K562 (cell line): ENCODE data around the gene ARHGAP25. TPM values are rescaled to one million over a fixed set of nuclear protein-coding genes. Genes with fewer than 3 reads are reported as not detected.

Source experiments
- ATAC-seq: fragments of 200-7000 bp; cut with Tn5 transposase; 3 replicates; pipeline ENCODE4 v1.9.1; 2020; ENCODE audit warnings: moderate library complexity
- BruUV-seq: library from RNA; stranded (reverse); fragments of 400-500 nt; replicated peaks from 2 replicates; lab custom pipeline; 2021; lab: Mats Ljungman, UMichigan
- CTCF ChIA-PET: fragments of 300-600 bp; formaldehyde crosslinking; extraction: SDS; loops from one replicate; lab custom pipeline; 2021; ENCODE audit warnings: low intra/inter-chr PET ratio; lab: Yijun Ruan, JAX
- POLR2A ChIA-PET: fragments of 300-600, 350-650 bp; sonication (Branson Sonifier 250); formaldehyde crosslinking; extraction: SDS; loops from one replicate; lab custom pipeline; 2021; ENCODE audit warnings: antibody characterized with exemption, inconsistent platforms; lab: Yijun Ruan, JAX
- DNase-seq, 4 experiments: peaks; one replicate each; pipeline versions ENCODE4 v3.0.0 to v3.0.0-alpha.2; 2011 to 2018; ENCODE audit warnings: low spot score in 3 of 4, mixed read lengths in 3 of 4; ENCODE audit errors: extremely low read depth in 1 of 4
- FAIRE-seq: peaks from 2 replicates; lab custom pipeline; 2011; peaks lifted over from hg19 to GRCh38; lab: Jason Lieb, UNC
- H2AFZ ChIP-seq: 2 replicates; pipeline ENCODE4 v1.6.0; 2011; ENCODE audit warnings: low read depth, low read length, control low read depth, inconsistent platforms
- H3K27ac ChIP-seq: fragments of 200-600 bp; 3 replicates; pipeline ENCODE4 v1.8.0; 2011; ENCODE audit warnings: low read depth, mild to moderate bottlenecking, control low read depth, inconsistent platforms, low read length, moderate library complexity, mixed read lengths; ENCODE audit errors: extremely low read depth
- H3K27me3 ChIP-seq, 2 experiments: fragments of 300-600 bp in 1 of 2; 2 replicates in 1 of 2; 3 replicates in 1 of 2; pipeline versions ENCODE4 v1.6.0 to v1.8.0; 2011; ENCODE audit warnings: inconsistent platforms in 2 of 2, low read length in 2 of 2, mild to moderate bottlenecking in 1 of 2, mixed read lengths in 1 of 2, moderate library complexity in 1 of 2; ENCODE audit not compliant: control insufficient read depth in 2 of 2, insufficient read depth in 2 of 2
- H3K36me3 ChIP-seq: fragments of 300-600 bp; 3 replicates; pipeline ENCODE4 v1.8.0; 2011; ENCODE audit warnings: mild to moderate bottlenecking, low read length, inconsistent platforms; ENCODE audit not compliant: control insufficient read depth, insufficient read depth
- H3K4me1 ChIP-seq, 2 experiments: fragments of 200-600 bp in 1 of 2; replicated peaks in 1 of 2; 2 replicates in 1 of 2; 3 replicates in 1 of 2; pipeline versions ENCODE4 v1.5.1 to v1.8.0; 2011; ENCODE audit warnings: inconsistent platforms in 2 of 2, low read length in 2 of 2, mild to moderate bottlenecking in 1 of 2, mixed read lengths in 1 of 2, moderate library complexity in 1 of 2; ENCODE audit not compliant: control insufficient read depth in 2 of 2, insufficient read depth in 2 of 2
- H3K4me2 ChIP-seq: 2 replicates; pipeline ENCODE4 v1.6.1; 2011; ENCODE audit warnings: low read length, control low read depth, inconsistent platforms, mixed read lengths; ENCODE audit not compliant: insufficient read depth
- H3K4me3 ChIP-seq: fragments of 200-600 bp; sonication (generic), shearing (Covaris generic); 2 replicates; pipeline ENCODE4 v1.5.1; 2016; ENCODE audit warnings: control low read depth, inconsistent platforms
- H3K79me2 ChIP-seq: fragments of 200-600 bp; 3 replicates; pipeline ENCODE4 v1.8.0; 2011; ENCODE audit warnings: low read length, inconsistent platforms; ENCODE audit not compliant: control insufficient read depth, insufficient read depth
- H3K9ac ChIP-seq, 2 experiments: 2 replicates each; pipeline versions ENCODE4 v1.6.0 to v1.6.1; 2011; ENCODE audit warnings: low read depth in 2 of 2, low read length in 2 of 2, control low read depth in 1 of 2, inconsistent platforms in 1 of 2, mild to moderate bottlenecking in 1 of 2, mixed read lengths in 1 of 2; ENCODE audit not compliant: insufficient read depth in 1 of 2
- H3K9me1 ChIP-seq: one replicate; pipeline ENCODE4 v1.6.0; 2011; ENCODE audit warnings: inconsistent platforms, mild to moderate bottlenecking, low read length, moderate library complexity; ENCODE audit not compliant: control insufficient read depth, insufficient read depth
- H3K9me3 ChIP-seq: replicated peaks from 2 replicates; pipeline ENCODE4 v1.5.1; 2011; ENCODE audit warnings: low read depth, low read length, inconsistent platforms; ENCODE audit not compliant: control insufficient read depth, insufficient read depth
- H4K20me1 ChIP-seq: replicated peaks from 2 replicates; pipeline ENCODE4 v1.6.1; 2011; ENCODE audit warnings: low read length, inconsistent platforms, mixed read lengths; ENCODE audit not compliant: control insufficient read depth, insufficient read depth
- FIP1L1 ChIP-seq: fragments of 200-400 bp; formaldehyde crosslinking; IDR thresholded peaks from 2 replicates; pipeline ENCODE4 v1.6.1; 2018; ENCODE audit warnings: mild to moderate bottlenecking, low read depth, low read length; ENCODE audit not compliant: poor library complexity, severe bottlenecking
- FOXK2 ChIP-seq, 2 experiments: fragments of 450-650 bp; IDR thresholded peaks in 1 of 2; conservative IDR thresholded peaks in 1 of 2; 2 replicates each; pipeline ENCODE4 v1.6.1; 2016; ENCODE audit warnings: low read depth in 2 of 2, mild to moderate bottlenecking in 1 of 2
- GABPB1 ChIP-seq: sonication (generic); formaldehyde crosslinking; IDR thresholded peaks from 2 replicates; pipeline ENCODE4 v1.8.0; 2022; ENCODE audit warnings: mild to moderate bottlenecking, missing genetic modification reagents
- HSF4 ChIP-seq: fragments of 250-450 bp; sonication (Bioruptor Pico); IDR thresholded peaks from 2 replicates; pipeline ENCODE4 v2.1.2; 2022; ENCODE audit warnings: mild to moderate bottlenecking, moderate library complexity, borderline replicate concordance
- KDM2B ChIP-seq: fragments of 250-450 bp; sonication (Bioruptor Pico); IDR thresholded peaks from 2 replicates; pipeline ENCODE4 v1.8.0; 2021; ENCODE audit warnings: mild to moderate bottlenecking, moderate library complexity
- NBN ChIP-seq: fragments of 450-650 bp; IDR thresholded peaks from 2 replicates; pipeline ENCODE4 v1.6.1; 2016; ENCODE audit warnings: low read depth, mild to moderate bottlenecking
- NCOA1 ChIP-seq: fragments of 450-650 bp; IDR thresholded peaks from 2 replicates; pipeline ENCODE4 v1.6.1; 2016; ENCODE audit warnings: low read depth
- PHB ChIP-seq: fragments of 250-450 bp; sonication (Bioruptor Pico); IDR thresholded peaks from 2 replicates; pipeline ENCODE4 v1.5.0; 2021
- POLR2G ChIP-seq: fragments of 200-400 bp; formaldehyde crosslinking; IDR thresholded peaks from 2 replicates; pipeline ENCODE4 v1.6.1; 2017; ENCODE audit warnings: low read depth, mild to moderate bottlenecking, antibody characterized with exemption, low read length, moderate library complexity
- PTRF ChIP-seq: fragments of 450-650 bp; IDR thresholded peaks from 2 replicates; pipeline ENCODE4 v1.6.1; 2016; ENCODE audit warnings: mild to moderate bottlenecking, missing genetic modification characterization, missing compliant biosample characterization
- RFX7 ChIP-seq: fragments of 250-450 bp; sonication (Bioruptor Pico); IDR thresholded peaks from 2 replicates; pipeline ENCODE4 v1.5.1; 2021; ENCODE audit warnings: mild to moderate bottlenecking
- TSC22D4 ChIP-seq: fragments of 450-650 bp; IDR thresholded peaks from 2 replicates; pipeline ENCODE4 v1.6.1; 2016; ENCODE audit warnings: missing genetic modification characterization, missing biosample characterization, control low read depth
- ZC3H8 ChIP-seq: fragments of 450-650 bp; IDR thresholded peaks from 2 replicates; pipeline ENCODE4 v1.6.1; 2017
- ZFP30 ChIP-seq: fragments of 250-450 bp; sonication (Bioruptor Pico); IDR thresholded peaks from 2 replicates; pipeline ENCODE4 v1.8.0; 2022; ENCODE audit warnings: moderate library complexity, mild to moderate bottlenecking, inconsistent platforms, borderline replicate concordance
- ZKSCAN1 ChIP-seq: fragments of 150-350 bp; IDR thresholded peaks from 2 replicates; pipeline ENCODE4 v1.6.1; 2016; ENCODE audit warnings: low read depth, low read length
- ZNF133 ChIP-seq: fragments of 250-450 bp; sonication (Bioruptor Pico); IDR thresholded peaks from 2 replicates; pipeline ENCODE4 v1.4.0; 2020; ENCODE audit warnings: mild to moderate bottlenecking
- ZNF197 ChIP-seq: fragments of 200-800 bp; sonication (Bioruptor generic); IDR thresholded peaks from 2 replicates; pipeline ENCODE4 v1.6.1; 2016; ENCODE audit warnings: low read depth, missing genetic modification characterization, missing compliant biosample characterization
- ZNF583 ChIP-seq: fragments of 250-450 bp; sonication (Bioruptor Pico); IDR thresholded peaks from 2 replicates; pipeline ENCODE4 v1.4.0; 2020
- ZNF707 ChIP-seq: fragments of 250-450 bp; sonication (Bioruptor Pico); conservative IDR thresholded peaks from 2 replicates; pipeline ENCODE4 v1.8.0; 2022; ENCODE audit warnings: inconsistent platforms, mild to moderate bottlenecking, moderate library complexity
- WGBS: fragments of 100-300 bp; shearing (Covaris generic); methylation state at CpG from one replicate; pipeline ENCODE4 v1.1.6; 2016; ENCODE audit warnings: low coverage, mixed read lengths; ENCODE audit not compliant: insufficient coverage; ENCODE audit errors: missing lambda C conversion rate; 5-methylcytosine and 5-hydroxymethylcytosine counted together
- in situ Hi-C: fragments of 300-500 bp; cut with MboI; formaldehyde crosslinking; loops from 4 replicates; pipeline ENCODE4 v1.15.0; 2018; ENCODE audit warnings: inconsistent platforms, mixed read lengths
- intact Hi-C: fragments of 100-400 bp; cut with micrococcal nuclease; formaldehyde crosslinking; loops from 2 replicates; pipeline ENCODE4 v1.14.2; 2022
- polyA plus RNA-seq, 8 experiments: library from polyadenylated mRNA; depleted of rRNA in 4 of 8; stranded (reverse) in 5 of 8; unstranded in 3 of 8; fragments of >200 nt; fragmentation: Nextera tagmentation in 2 of 8; fragmentation: Illumina TruSeq in 1 of 8; extraction: Ambion mirVana in 2 of 8; extraction: Trizol in 1 of 8; gene quantifications; 2 replicates each; pipeline versions ENCODE4 v1.2.1 to v1.2.3, GENCODE V29; 2011 to 2014; ENCODE audit warnings: inconsistent platforms in 1 of 8, missing spikeins in 1 of 8
- total RNA-seq, 7 experiments: library from RNA; depleted of rRNA in 6 of 7; stranded (reverse); fragments of >200 nt in 6 of 7; fragmentation: Illumina TruSeq in 2 of 7; extraction: Trizol in 2 of 7; gene quantifications; 2 replicates each; pipeline versions ENCODE4 v1.2.1 to v1.2.3, GENCODE V29; 2011 to 2021; ENCODE audit warnings: low replicate concordance in 1 of 7
- TF ChIP-seq, protein P1 (sequence below): IDR thresholded peaks from 2 replicates; pipeline ENCODE4 v1.6.1; 2011; ENCODE audit not compliant: insufficient read length; ENCODE audit errors: extremely low read depth
- TF ChIP-seq, protein P2 (sequence below): fragments of 450-650 bp; IDR thresholded peaks from 2 replicates; pipeline ENCODE4 v1.6.1; 2017; ENCODE audit warnings: antibody characterized with exemption

ARHGAP25 gene
- total and polyA plus RNA-seq, 9 of the 15 experiments (the other 6 are each of a cell fraction or from before 2014, with no cell fraction given), result 4.9 to 14.8 (median 10.7) TPM

DNA sequence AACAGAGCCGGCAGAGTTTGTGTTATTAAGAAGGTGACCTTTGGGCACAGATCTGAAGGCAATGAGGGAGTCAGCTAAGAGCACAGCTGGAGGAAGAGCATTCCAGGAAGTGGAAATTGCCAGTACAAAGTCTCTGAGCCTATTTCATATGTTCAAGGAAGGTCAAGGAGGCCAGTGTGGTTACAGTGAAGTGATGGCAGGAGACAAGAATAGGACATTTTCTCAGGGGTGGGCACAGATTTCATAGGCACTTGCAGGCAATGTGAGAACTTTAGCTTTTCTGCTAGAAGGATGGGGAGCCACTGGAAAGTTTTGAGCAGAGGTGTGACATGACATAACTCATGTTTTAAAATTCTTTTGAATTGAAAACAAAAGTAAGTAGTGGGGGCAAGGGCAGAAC lies 50.3 kb downstream of the ARHGAP25 start (continued):
- TF ChIP-seq, protein P1, sequence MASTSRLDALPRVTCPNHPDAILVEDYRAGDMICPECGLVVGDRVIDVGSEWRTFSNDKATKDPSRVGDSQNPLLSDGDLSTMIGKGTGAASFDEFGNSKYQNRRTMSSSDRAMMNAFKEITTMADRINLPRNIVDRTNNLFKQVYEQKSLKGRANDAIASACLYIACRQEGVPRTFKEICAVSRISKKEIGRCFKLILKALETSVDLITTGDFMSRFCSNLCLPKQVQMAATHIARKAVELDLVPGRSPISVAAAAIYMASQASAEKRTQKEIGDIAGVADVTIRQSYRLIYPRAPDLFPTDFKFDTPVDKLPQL, result no peak
- no peak for TF ChIP-seq ZNF707
- no peak for TF ChIP-seq ZKSCAN1

DNA sequence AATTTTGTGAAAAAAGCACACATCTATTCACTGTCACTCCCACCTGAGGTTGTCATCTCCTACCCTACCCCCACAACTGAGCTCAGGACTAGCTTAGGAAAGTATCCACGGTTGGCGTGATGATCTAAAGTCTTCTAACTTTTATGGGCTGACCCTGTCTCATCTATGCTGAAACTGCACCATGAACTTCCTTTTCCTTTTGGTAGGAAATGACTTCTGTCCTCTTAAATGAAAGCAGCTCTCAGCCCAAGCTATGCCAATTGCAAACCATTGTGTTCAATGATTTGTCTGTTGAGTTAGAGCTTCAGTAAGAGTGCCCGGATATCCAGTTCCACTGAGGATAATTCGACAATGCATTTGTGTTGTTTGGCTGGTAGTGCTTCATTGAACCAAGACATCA lies 52.7 kb downstream of the ARHGAP25 start:
- Histone ChIP-seq H3K4me3 (no peak overlapping the region), H3K27ac (no peak overlapping the region), H3K4me2 (no peak overlapping the region), H4K20me1 (no peaks in the 10 kb centered on the region), H3K4me1 (peaks cover 0 to 5% of the 10 kb centered on the region in 2 experiments; a peak in 2 of 5 replicates), H3K36me3 (peaks cover 6% of the 10 kb centered on the region; the same call in 2 of the 3 replicates), H2AFZ (no peak overlapping the region), H3K9ac (no peak overlapping the region), H3K79me2 (no peaks in the 10 kb centered on the region), H3K9me1 (no peaks in the 10 kb centered on the region), H3K9me3 (no peaks in the 10 kb centered on the region), H3K27me3 (no peaks in the 10 kb centered on the region)
- in situ Hi-C loops (no loop called here), intact Hi-C loops (no loop called here)
- ChIA-PET CTCF (no interaction called here), POLR2A (interaction anchor here (1.4 to 2.3 kb wide), 2 partner anchors 11 to 17 kb away, joined by 4 to 5 read pairs; no protein-coding TSS in a partner anchor)
- 43% methylated on average over 4 of the region's 4 CpGs for WGBS
- no peak for FAIRE-seq
- BruUV-seq, result no TSS peak
- no peak for ATAC-seq
- no peak for DNase-seq
- TF ChIP-seq POLR2G, result no peak
- TF ChIP-seq ZFP30 (CRISPR knock-in tag), result no peak
- no peak for TF ChIP-seq NCOA1
- TF ChIP-seq FOXK2 (conservative IDR thresholded peaks at IDR 0.05 in 1 of 2, IDR thresholded peaks at IDR 0.05 in 1 of 2; ENCODE audit: low read depth in 2 of 2), result no peak
- TF ChIP-seq NBN, result no peak
- no peak for TF ChIP-seq ZC3H8
- no peak for TF ChIP-seq HSF4 (CRISPR knock-in tag)
- no peak for TF ChIP-seq FIP1L1
- no peak for TF ChIP-seq KDM2B (CRISPR knock-in tag)
- TF ChIP-seq ZNF133 (CRISPR knock-in tag), result no peak
- TF ChIP-seq, protein P2, sequence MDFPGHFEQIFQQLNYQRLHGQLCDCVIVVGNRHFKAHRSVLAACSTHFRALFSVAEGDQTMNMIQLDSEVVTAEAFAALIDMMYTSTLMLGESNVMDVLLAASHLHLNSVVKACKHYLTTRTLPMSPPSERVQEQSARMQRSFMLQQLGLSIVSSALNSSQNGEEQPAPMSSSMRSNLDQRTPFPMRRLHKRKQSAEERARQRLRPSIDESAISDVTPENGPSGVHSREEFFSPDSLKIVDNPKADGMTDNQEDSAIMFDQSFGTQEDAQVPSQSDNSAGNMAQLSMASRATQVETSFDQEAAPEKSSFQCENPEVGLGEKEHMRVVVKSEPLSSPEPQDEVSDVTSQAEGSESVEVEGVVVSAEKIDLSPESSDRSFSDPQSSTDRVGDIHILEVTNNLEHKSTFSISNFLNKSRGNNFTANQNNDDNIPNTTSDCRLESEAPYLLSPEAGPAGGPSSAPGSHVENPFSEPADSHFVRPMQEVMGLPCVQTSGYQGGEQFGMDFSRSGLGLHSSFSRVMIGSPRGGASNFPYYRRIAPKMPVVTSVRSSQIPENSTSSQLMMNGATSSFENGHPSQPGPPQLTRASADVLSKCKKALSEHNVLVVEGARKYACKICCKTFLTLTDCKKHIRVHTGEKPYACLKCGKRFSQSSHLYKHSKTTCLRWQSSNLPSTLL, result no peak
- TF ChIP-seq TSC22D4 (tag), result no peak
- no peak for TF ChIP-seq GABPB1 (CRISPR knock-in tag)
- no peak for TF ChIP-seq RFX7 (CRISPR knock-in tag)
- TF ChIP-seq ZNF197 (CRISPR knock-in tag), result no peak
- TF ChIP-seq ZNF583 (CRISPR knock-in tag), result no peak
- no peak for TF ChIP-seq PHB (CRISPR knock-in tag)
- TF ChIP-seq PTRF (tag), result no peak
